GM12878 (cell line): Measurements from ENCODE around the gene SPNS1. TPM values are rescaled to one million over a fixed set of nuclear protein-coding genes. Genes with fewer than 3 reads are reported as not detected.
A peak's percentile ranks its signal among the peaks of the same experiment; 100 is the strongest.

Experiments used
- ATAC-seq: fragments of 200-7000 bp; cut with Tn5 transposase; 3 replicates; pipeline ENCODE4 v1.9.1; 2020; ENCODE audit warnings: mild to moderate bottlenecking, moderate library complexity
- BruUV-seq: library from RNA; stranded (reverse); fragments of 400-500 nt; replicated peaks from 2 replicates; lab custom pipeline; 2021; lab: Mats Ljungman, UMichigan
- CTCF ChIA-PET: fragments of 300-600 bp; sonication (Branson Sonifier 250); formaldehyde crosslinking; extraction: SDS; loops from one replicate; lab custom pipeline; 2021; ENCODE audit warnings: inconsistent platforms; lab: Yijun Ruan, JAX
- POLR2A ChIA-PET: fragments of 350-600 bp; formaldehyde crosslinking; extraction: SDS; loops from one replicate; lab custom pipeline; 2021; ENCODE audit warnings: inconsistent platforms; lab: Charles Lee
- RAD21 ChIA-PET: fragments of 300-600 bp; sonication (Branson Sonifier 250); formaldehyde crosslinking; loops from one replicate; lab custom pipeline; 2023; ENCODE audit warnings: antibody characterized with exemption; ENCODE audit not compliant: unreplicated experiment; lab: Charles Lee
- SMC1A ChIA-PET: fragments of 300-600 bp; sonication (Branson Sonifier 250); formaldehyde crosslinking; loops from one replicate; lab custom pipeline; 2023; ENCODE audit not compliant: unreplicated experiment, uncharacterized antibody; lab: Charles Lee
- DNase-seq: peaks from one replicate; pipeline ENCODE4 v3.0.0-alpha.2; 2011; ENCODE audit warnings: low read depth, low spot score
- FAIRE-seq: peaks from 3 replicates; lab custom pipeline; 2011; peaks lifted over from hg19 to GRCh38; lab: Jason Lieb, UNC
- H2AFZ ChIP-seq: 2 replicates; pipeline ENCODE4 v1.6.0; 2011; ENCODE audit warnings: low read depth, low read length, control low read depth; ENCODE audit not compliant: control insufficient read depth
- H3K27ac ChIP-seq: 2 replicates; pipeline ENCODE4 v1.5.1; 2011; ENCODE audit warnings: control low read depth; ENCODE audit not compliant: control insufficient read depth, insufficient read depth
- H3K27me3 ChIP-seq, 2 experiments: replicated peaks in 1 of 2; 2 replicates each; pipeline versions ENCODE4 v1.6.0 to v1.6.1; 2011; ENCODE audit warnings: low read length in 1 of 2; ENCODE audit not compliant: control insufficient read depth in 2 of 2, insufficient read depth in 2 of 2
- H3K36me3 ChIP-seq, 2 experiments: 2 replicates each; pipeline ENCODE4 v1.5.1; 2011; ENCODE audit warnings: low read length in 1 of 2; ENCODE audit not compliant: control insufficient read depth in 2 of 2, insufficient read depth in 2 of 2
- H3K4me1 ChIP-seq: 2 replicates; pipeline ENCODE4 v1.6.1; 2011; ENCODE audit warnings: mild to moderate bottlenecking, low read length, moderate library complexity, mixed read lengths; ENCODE audit not compliant: control insufficient read depth, insufficient read depth
- H3K4me2 ChIP-seq: 2 replicates; pipeline ENCODE4 v1.6.0; 2011; ENCODE audit warnings: control low read depth; ENCODE audit not compliant: control insufficient read depth, insufficient read depth
- H3K4me3 ChIP-seq: fragments of 200-600 bp; sonication (generic); 2 replicates; pipeline ENCODE4 v1.5.1; 2016
- H3K79me2 ChIP-seq: 2 replicates; pipeline ENCODE4 v1.6.0; 2011; ENCODE audit warnings: low read length; ENCODE audit not compliant: control insufficient read depth, insufficient read depth
- H3K9ac ChIP-seq: 2 replicates; pipeline ENCODE4 v1.8.0; 2011; ENCODE audit warnings: low read length, control low read depth, mixed read lengths; ENCODE audit not compliant: control insufficient read depth, insufficient read depth
- H3K9me3 ChIP-seq: replicated peaks from 3 replicates; pipeline ENCODE4 v1.5.1; 2011; ENCODE audit warnings: mild to moderate bottlenecking, low read length; ENCODE audit not compliant: control insufficient read depth, insufficient read depth
- H4K20me1 ChIP-seq: 2 replicates; pipeline ENCODE4 v1.6.0; 2011; ENCODE audit not compliant: control insufficient read depth, insufficient read depth
- BACH1 ChIP-seq: fragments of 450-650 bp; IDR thresholded peaks from 2 replicates; pipeline ENCODE4 v1.6.1; 2017; ENCODE audit warnings: mild to moderate bottlenecking, borderline replicate concordance
- RAD21 ChIP-seq: IDR thresholded peaks from 2 replicates; pipeline ENCODE4 v1.6.1; 2011; ENCODE audit warnings: mild to moderate bottlenecking, low read depth, low read length, moderate library complexity; ENCODE audit not compliant: insufficient read depth
- SMC3 ChIP-seq: IDR thresholded peaks from 2 replicates; pipeline ENCODE4 v1.6.1; 2011; ENCODE audit warnings: low read length, improper control_type of control experiment, borderline replicate concordance
- SRF ChIP-seq, 2 experiments: IDR thresholded peaks; 2 replicates each; pipeline ENCODE4 v1.6.1; 2011; ENCODE audit warnings: low read depth in 2 of 2, low read length in 2 of 2, mild to moderate bottlenecking in 1 of 2, moderate library complexity in 1 of 2
- SUPT20H ChIP-seq: IDR thresholded peaks from 2 replicates; pipeline ENCODE4 v1.6.1; 2011; ENCODE audit warnings: low read depth, mild to moderate bottlenecking, low read length, moderate library complexity, borderline replicate concordance; ENCODE audit not compliant: control insufficient read depth
- WGBS: methylation state at CpG from one replicate; pipeline ENCODE4 v1.1.6; 2016; ENCODE audit warnings: low lambda C conversion rate; ENCODE audit not compliant: insufficient replicate concordance, insufficient coverage; ENCODE audit errors: missing lambda C conversion rate; 5-methylcytosine and 5-hydroxymethylcytosine counted together
- in situ Hi-C: fragments of 300-500 bp; cut with MboI; formaldehyde crosslinking; loops from 9 replicates; pipeline ENCODE4 v1.14.3; 2018; ENCODE audit warnings: mixed read lengths
- intact Hi-C: fragments of 100-400 bp; cut with micrococcal nuclease; formaldehyde crosslinking; loops from one replicate; pipeline ENCODE4 v1.14.2; 2022; ENCODE audit not compliant: unreplicated experiment
- polyA plus RNA-seq, 11 experiments: library from polyadenylated mRNA; depleted of rRNA in 4 of 11; unstranded in 6 of 11; stranded (reverse) in 5 of 11; fragments of >200 nt; fragmentation: Nextera tagmentation in 4 of 11; fragmentation: Illumina TruSeq in 1 of 11; extraction: Ambion mirVana in 4 of 11; extraction: Trizol in 1 of 11; gene quantifications; 1 replicate in 1 of 11; 2 replicates in 10 of 11; pipeline versions ENCODE4 v1.2.1 to v1.2.3, GENCODE V29; 2011 to 2016; ENCODE audit warnings: inconsistent platforms in 2 of 11, missing spikeins in 2 of 11, low read depth in 1 of 11
- total RNA-seq, 4 experiments: library from RNA; depleted of rRNA in 3 of 4; stranded (reverse); fragments of >200 nt in 3 of 4; fragmentation: Illumina TruSeq in 1 of 4; extraction: Trizol in 1 of 4; gene quantifications; 2 replicates each; pipeline versions ENCODE4 v1.2.1 to v1.2.3, GENCODE V29; 2013 to 2021
- TF ChIP-seq, protein P1 (sequence below), 3 experiments: IDR thresholded peaks in 2 of 3; conservative IDR thresholded peaks in 1 of 3; 2 replicates each; pipeline ENCODE4 v1.5.1; 2011; ENCODE audit warnings: low read depth in 3 of 3, low read length in 3 of 3, mild to moderate bottlenecking in 3 of 3, control low read depth in 2 of 3, moderate library complexity in 2 of 3, inconsistent platforms in 1 of 3, mixed read lengths in 1 of 3; ENCODE audit not compliant: control insufficient read depth in 2 of 3, insufficient read depth in 1 of 3; ENCODE audit errors: extremely low read depth in 1 of 3
- TF ChIP-seq, protein P2 (sequence below): fragments of 450-650 bp; formaldehyde crosslinking; IDR thresholded peaks from 2 replicates; pipeline ENCODE4 v1.5.0; 2022; ENCODE audit warnings: mild to moderate bottlenecking, missing genetic modification characterization

Gene SPNS1
- total and polyA plus RNA-seq, 10 of the 15 experiments (the other 5 are each of a cell fraction or from before 2014, with no cell fraction given): 0.16 to 37.6 (median 12.0) TPM

DNA sequence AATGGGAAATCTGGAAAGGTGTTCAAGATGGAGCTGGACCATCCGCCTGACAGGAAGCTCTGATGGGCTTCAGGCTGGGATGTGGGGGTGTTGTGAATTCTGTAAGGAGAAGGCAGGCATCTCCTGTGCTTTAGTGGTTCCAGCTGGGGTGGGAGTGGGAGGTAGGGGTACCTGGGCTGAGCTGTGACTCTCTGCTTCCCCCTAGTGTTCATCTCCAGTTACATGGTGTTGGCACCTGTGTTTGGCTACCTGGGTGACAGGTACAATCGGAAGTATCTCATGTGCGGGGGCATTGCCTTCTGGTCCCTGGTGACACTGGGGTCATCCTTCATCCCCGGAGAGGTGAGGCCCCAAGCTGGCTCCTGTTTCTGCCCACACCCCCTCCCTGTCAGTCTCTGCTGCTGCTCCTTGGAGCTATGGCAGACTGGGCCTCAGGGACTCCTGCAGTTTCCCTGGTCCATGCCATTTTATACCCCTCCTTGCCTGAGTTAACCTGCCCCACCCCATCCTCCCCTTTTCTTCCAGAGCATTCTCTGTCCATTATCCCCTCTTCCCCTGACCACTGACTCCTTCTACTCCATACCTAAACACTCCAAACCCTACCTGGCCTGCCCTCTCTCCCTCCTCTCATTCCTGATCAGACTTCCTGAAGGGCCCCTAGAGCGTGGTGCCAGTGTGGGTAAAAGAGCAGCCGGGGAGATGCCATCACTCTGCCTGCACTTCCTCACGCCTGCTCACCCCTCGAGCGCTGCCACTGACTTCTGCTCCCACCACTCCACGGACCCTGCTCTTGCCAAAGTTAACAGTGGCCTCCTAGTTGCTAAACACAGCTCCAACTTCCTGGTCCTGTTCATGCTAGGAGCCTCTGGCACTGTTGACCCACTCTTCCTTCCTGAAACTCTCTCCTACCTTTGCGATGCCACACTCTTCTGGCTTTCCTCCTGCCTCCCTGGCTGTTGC is 3.4 kb downstream of the SPNS1 start:
- ChIA-PET CTCF (interaction anchor here (0.6 to 5.6 kb wide), 10 partner anchors 9 to 158 kb away, joined by 3 to 26 read pairs (median 4); partner anchors contain the start of gene CD19), SMC1A (interaction anchor here (0.7 to 1.1 kb wide), 2 partner anchors 10 to 103 kb away, joined by 3 read pairs; no protein-coding TSS in a partner anchor), POLR2A (no interaction called here), RAD21 (interaction anchor here (0.8 to 1.8 kb wide), 4 partner anchors 23 to 42 kb away, joined by 3 to 5 read pairs (median 3); partner anchors contain the start of gene NFATC2IP)
- no TSS peak for BruUV-seq
- Histone ChIP-seq H3K27me3 (no peaks in the 10 kb centered on the region), H3K79me2 (peaks cover 8% of the 10 kb centered on the region), H3K27ac (no peak overlapping the region), H3K4me2 (no peak overlapping the region), H3K9me3 (no peaks in the 10 kb centered on the region; the same call in 2 of the 3 replicates), H4K20me1 (no peaks in the 10 kb centered on the region), H3K9ac (no peak overlapping the region), H2AFZ (no peak overlapping the region), H3K4me1 (peaks cover 4% of the 10 kb centered on the region), H3K36me3 (peaks cover 0 to 7% of the 10 kb centered on the region in 2 experiments; a peak in 3 of 4 replicates), H3K4me3 (no peak overlapping the region)
- no peak for DNase-seq
- TF ChIP-seq SRF (IDR thresholded peaks at IDR 0.05; ENCODE audit: low read depth in 2 of 2, low read length in 2 of 2) (no peak), BACH1 (no peak), SUPT20H (no peak), RAD21 (0 out of 2 replicates have a peak, but pooled peaks have one; percentile 27), SMC3 (peak; percentile 23; the same call in 1 of the 2 replicates)
- TF ChIP-seq, protein P1, sequence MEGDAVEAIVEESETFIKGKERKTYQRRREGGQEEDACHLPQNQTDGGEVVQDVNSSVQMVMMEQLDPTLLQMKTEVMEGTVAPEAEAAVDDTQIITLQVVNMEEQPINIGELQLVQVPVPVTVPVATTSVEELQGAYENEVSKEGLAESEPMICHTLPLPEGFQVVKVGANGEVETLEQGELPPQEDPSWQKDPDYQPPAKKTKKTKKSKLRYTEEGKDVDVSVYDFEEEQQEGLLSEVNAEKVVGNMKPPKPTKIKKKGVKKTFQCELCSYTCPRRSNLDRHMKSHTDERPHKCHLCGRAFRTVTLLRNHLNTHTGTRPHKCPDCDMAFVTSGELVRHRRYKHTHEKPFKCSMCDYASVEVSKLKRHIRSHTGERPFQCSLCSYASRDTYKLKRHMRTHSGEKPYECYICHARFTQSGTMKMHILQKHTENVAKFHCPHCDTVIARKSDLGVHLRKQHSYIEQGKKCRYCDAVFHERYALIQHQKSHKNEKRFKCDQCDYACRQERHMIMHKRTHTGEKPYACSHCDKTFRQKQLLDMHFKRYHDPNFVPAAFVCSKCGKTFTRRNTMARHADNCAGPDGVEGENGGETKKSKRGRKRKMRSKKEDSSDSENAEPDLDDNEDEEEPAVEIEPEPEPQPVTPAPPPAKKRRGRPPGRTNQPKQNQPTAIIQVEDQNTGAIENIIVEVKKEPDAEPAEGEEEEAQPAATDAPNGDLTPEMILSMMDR (IDR thresholded peaks at IDR 0.05 in 2 of 3, conservative IDR thresholded peaks at IDR 0.05 in 1 of 3; ENCODE audit: control insufficient read depth in 2 of 3, extremely low read depth in 1 of 3, insufficient read depth in 1 of 3, low read depth in 3 of 3, low read length in 3 of 3): peak; percentile 51 to 62 (median 55)
- TF ChIP-seq, protein P2, sequence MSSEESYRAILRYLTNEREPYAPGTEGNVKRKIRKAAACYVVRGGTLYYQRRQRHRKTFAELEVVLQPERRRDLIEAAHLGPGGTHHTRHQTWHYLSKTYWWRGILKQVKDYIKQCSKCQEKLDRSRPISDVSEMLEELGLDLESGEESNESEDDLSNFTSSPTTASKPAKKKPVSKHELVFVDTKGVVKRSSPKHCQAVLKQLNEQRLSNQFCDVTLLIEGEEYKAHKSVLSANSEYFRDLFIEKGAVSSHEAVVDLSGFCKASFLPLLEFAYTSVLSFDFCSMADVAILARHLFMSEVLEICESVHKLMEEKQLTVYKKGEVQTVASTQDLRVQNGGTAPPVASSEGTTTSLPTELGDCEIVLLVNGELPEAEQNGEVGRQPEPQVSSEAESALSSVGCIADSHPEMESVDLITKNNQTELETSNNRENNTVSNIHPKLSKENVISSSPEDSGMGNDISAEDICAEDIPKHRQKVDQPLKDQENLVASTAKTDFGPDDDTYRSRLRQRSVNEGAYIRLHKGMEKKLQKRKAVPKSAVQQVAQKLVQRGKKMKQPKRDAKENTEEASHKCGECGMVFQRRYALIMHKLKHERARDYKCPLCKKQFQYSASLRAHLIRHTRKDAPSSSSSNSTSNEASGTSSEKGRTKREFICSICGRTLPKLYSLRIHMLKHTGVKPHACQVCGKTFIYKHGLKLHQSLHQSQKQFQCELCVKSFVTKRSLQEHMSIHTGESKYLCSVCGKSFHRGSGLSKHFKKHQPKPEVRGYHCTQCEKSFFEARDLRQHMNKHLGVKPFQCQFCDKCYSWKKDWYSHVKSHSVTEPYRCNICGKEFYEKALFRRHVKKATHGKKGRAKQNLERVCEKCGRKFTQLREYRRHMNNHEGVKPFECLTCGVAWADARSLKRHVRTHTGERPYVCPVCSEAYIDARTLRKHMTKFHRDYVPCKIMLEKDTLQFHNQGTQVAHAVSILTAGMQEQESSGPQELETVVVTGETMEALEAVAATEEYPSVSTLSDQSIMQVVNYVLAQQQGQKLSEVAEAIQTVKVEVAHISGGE: no peak
- intact Hi-C loops (no loop called here), in situ Hi-C loops (no loop called here)
- no peak for FAIRE-seq
- WGBS: 54% methylated on average over 11 of the region's 11 CpGs
- no peak for ATAC-seq
